NCI-H128 (cell line): ENCODE data around the gene AOC2.
"Not testable (repeated sequence)": the region's sequence is repeated elsewhere in the genome, so short reads cannot be mapped to it uniquely, and the experiment has no call there.

ENCODE experiments used
- DNase-seq: peaks from one replicate; lab custom pipeline; 2025; ENCODE audit not compliant: unreplicated experiment; lab: John Stamatoyannopoulos, UW

AOC2 gene

GRCh38 chr17:42880776-42881310 lies 36.5 kb downstream of the AOC2 start:
- DNase-seq = no peak

- peak; percentile 16 for DNase-seq
These were observed 37.3 kb downstream of the AOC2 start for GRCh38 chr17:42881706-42882105.

GRCh38 chr17:42882166-42882565 lies 37.8 kb downstream of the AOC2 start:
- no peak for DNase-seq

GRCh38 chr17:42883802-42884558 lies 39.6 kb downstream of the AOC2 start:
- DNase-seq = no peak

- not testable (repeated sequence) for DNase-seq
These were observed 41.4 kb downstream of the AOC2 start for GRCh38 chr17:42885806-42886205.

- DNase-seq = no peak
These were observed 42.1 kb downstream of the AOC2 start for GRCh38 chr17:42886283-42887176.

- DNase-seq = no peak
These were observed 45.4 kb downstream of the AOC2 start for GRCh38 chr17:42889809-42890208.

- DNase-seq = no peak
These were observed 47.3 kb downstream of the AOC2 start for GRCh38 chr17:42891539-42892152.

- DNase-seq = no peak
These were observed 49.0 kb downstream of the AOC2 start for GRCh38 chr17:42893359-42893758.

- DNase-seq = no peak
These were observed 50.2 kb downstream of the AOC2 start for GRCh38 chr17:42894283-42895184.

GRCh38 chr17:42895185-42895555 lies 50.8 kb downstream of the AOC2 start:
- no peak for DNase-seq

- no peak for DNase-seq
These were observed 53.9 kb downstream of the AOC2 start for GRCh38 chr17:42898147-42898811.

- DNase-seq = not testable (repeated sequence)
These were observed 55.6 kb downstream of the AOC2 start for GRCh38 chr17:42899981-42900380.
